H1 (cell line): ENCODE measurements around the gene SLC39A7. TPM values are rescaled to one million over a fixed set of nuclear protein-coding genes. Genes with fewer than 3 reads are reported as not detected.

Experiments used
- CTCF ChIA-PET: fragments of 300-600 bp; sonication (Branson Sonifier 250); formaldehyde crosslinking; loops from one replicate; lab custom pipeline; 2021; ENCODE audit not compliant: partially characterized antibody; lab: Charles Lee
- POLR2A ChIA-PET: fragments of 300-600 bp; sonication (Branson Sonifier 250); formaldehyde crosslinking; loops from one replicate; lab custom pipeline; 2021; ENCODE audit warnings: inconsistent platforms; ENCODE audit not compliant: partially characterized antibody; lab: Charles Lee
- DNase-seq, 2 experiments: peaks; one replicate each; pipeline versions ENCODE4 v3.0.0 to v3.0.0-alpha.2; 2010 to 2022; ENCODE audit warnings: low spot score in 2 of 2, low read depth in 1 of 2, mixed read lengths in 1 of 2
- FAIRE-seq: peaks from 2 replicates; lab custom pipeline; 2011; peaks lifted over from hg19 to GRCh38; lab: Jason Lieb, UNC
- H2AFZ ChIP-seq: 2 replicates; pipeline ENCODE4 v1.8.1; 2012; ENCODE audit warnings: low read length, inconsistent platforms
- H2AK5ac ChIP-seq: 2 replicates; pipeline ENCODE4 v1.6.1; 2013; ENCODE audit warnings: low read depth, low read length
- H2BK120ac ChIP-seq: replicated peaks from 2 replicates; pipeline ENCODE3; 2013; ENCODE audit warnings: low read depth, low read length, inconsistent platforms
- H2BK12ac ChIP-seq: 2 replicates; pipeline ENCODE4 v1.6.1; 2013; ENCODE audit warnings: low read depth, low read length
- H2BK15ac ChIP-seq: 2 replicates; pipeline ENCODE4 v1.6.1; 2013; ENCODE audit warnings: low read length
- H2BK20ac ChIP-seq: 2 replicates; pipeline ENCODE4 v1.6.1; 2013; ENCODE audit warnings: low read length
- H2BK5ac ChIP-seq: 2 replicates; pipeline ENCODE4 v1.6.1; 2013; ENCODE audit warnings: low read depth, low read length
- H3K14ac ChIP-seq: 2 replicates; pipeline ENCODE4 v1.6.1; 2013; ENCODE audit warnings: inconsistent platforms; ENCODE audit not compliant: insufficient read length
- H3K18ac ChIP-seq: 2 replicates; pipeline ENCODE4 v1.6.1; 2013; ENCODE audit warnings: low read length; ENCODE audit errors: extremely low read depth
- H3K23ac ChIP-seq: 2 replicates; pipeline ENCODE4 v1.6.1; 2013; ENCODE audit warnings: inconsistent platforms; ENCODE audit not compliant: insufficient read length
- H3K23me2 ChIP-seq: 2 replicates; pipeline ENCODE4 v1.6.1; 2013; ENCODE audit warnings: low read depth, low read length
- H3K27ac ChIP-seq: 2 replicates; pipeline ENCODE4 v1.6.1; 2011; ENCODE audit warnings: low read depth, low read length, inconsistent platforms
- H3K27me3 ChIP-seq, 4 experiments: replicated peaks in 1 of 4; 1 replicate in 1 of 4; 2 replicates in 3 of 4; pipeline versions ENCODE4 v1.6.1 to v1.8.1; 2011 to 2013; ENCODE audit warnings: low read length in 3 of 4, mild to moderate bottlenecking in 3 of 4, inconsistent platforms in 2 of 4, mixed read lengths in 2 of 4, moderate library complexity in 1 of 4; ENCODE audit not compliant: control insufficient read depth in 3 of 4, insufficient read depth in 3 of 4; ENCODE audit errors: extremely low read depth in 1 of 4
- H3K36me3 ChIP-seq, 4 experiments: 2 replicates each; pipeline versions ENCODE4 v1.6.1 to v1.8.1; 2011 to 2013; ENCODE audit warnings: mild to moderate bottlenecking in 4 of 4, low read length in 3 of 4, moderate library complexity in 2 of 4, control low read depth in 1 of 4, inconsistent platforms in 1 of 4; ENCODE audit not compliant: insufficient read depth in 4 of 4, control insufficient read depth in 2 of 4
- H3K4ac ChIP-seq: replicated peaks from 2 replicates; pipeline ENCODE3; 2013; ENCODE audit warnings: low read length, low read depth, mixed read lengths, inconsistent platforms; ENCODE audit not compliant: insufficient read length
- H3K4me1 ChIP-seq, 4 experiments: replicated peaks in 1 of 4; 1 replicate in 1 of 4; 2 replicates in 3 of 4; pipeline versions ENCODE4 v1.6.1 to v1.8.1; 2011 to 2013; ENCODE audit warnings: low read length in 3 of 4, inconsistent platforms in 2 of 4, mixed read lengths in 1 of 4; ENCODE audit not compliant: insufficient read depth in 4 of 4, control insufficient read depth in 3 of 4
- H3K4me2 ChIP-seq, 2 experiments: 2 replicates each; pipeline versions ENCODE4 v1.6.1 to v1.8.1; 2011 to 2013; ENCODE audit warnings: low read depth in 2 of 2, low read length in 2 of 2, control low read depth in 1 of 2, inconsistent platforms in 1 of 2, mild to moderate bottlenecking in 1 of 2; ENCODE audit not compliant: insufficient read depth in 1 of 2
- H3K4me3 ChIP-seq, 4 experiments: fragments of 200-600, 300-600 bp in 1 of 4; sonication (generic), shearing (Covaris generic), sonication (Bioruptor Twin) in 1 of 4; 2 replicates each; pipeline versions ENCODE4 v1.5.1 to v1.8.1; 2011 to 2016; ENCODE audit warnings: low read length in 4 of 4, low read depth in 3 of 4, control low read depth in 2 of 4, inconsistent platforms in 2 of 4, mild to moderate bottlenecking in 2 of 4, mixed read lengths in 1 of 4, moderate library complexity in 1 of 4; ENCODE audit not compliant: insufficient read depth in 2 of 4; ENCODE audit errors: extremely low read depth in 1 of 4
- H3K56ac ChIP-seq: replicated peaks from 2 replicates; pipeline ENCODE3; 2013; ENCODE audit warnings: low read depth, mild to moderate bottlenecking, mixed read lengths, low read length, inconsistent platforms; ENCODE audit not compliant: insufficient read length
- H3K79me1 ChIP-seq: 2 replicates; pipeline ENCODE4 v1.6.1; 2013; ENCODE audit warnings: low read depth, low read length, control low read depth
- H3K79me2 ChIP-seq, 2 experiments: 2 replicates each; pipeline versions ENCODE4 v1.6.1 to v1.8.1; 2012 to 2013; ENCODE audit warnings: low read length in 2 of 2, mild to moderate bottlenecking in 2 of 2, inconsistent platforms in 1 of 2; ENCODE audit not compliant: insufficient read depth in 2 of 2, control insufficient read depth in 1 of 2
- H3K9ac ChIP-seq, 4 experiments: replicated peaks in 1 of 4; 1 replicate in 1 of 4; 2 replicates in 3 of 4; pipeline versions ENCODE4 v1.6.1 to v1.8.1; 2011 to 2013; ENCODE audit warnings: low read depth in 3 of 4, low read length in 3 of 4, control low read depth in 2 of 4, mild to moderate bottlenecking in 2 of 4, moderate library complexity in 2 of 4, inconsistent platforms in 1 of 4; ENCODE audit errors: extremely low read depth in 1 of 4
- H3K9me3 ChIP-seq, 2 experiments: 2 replicates each; pipeline versions ENCODE4 v1.6.1 to v1.8.1; 2012 to 2013; ENCODE audit warnings: mild to moderate bottlenecking in 2 of 2, moderate library complexity in 2 of 2, control low read depth in 1 of 2, inconsistent platforms in 1 of 2, low read depth in 1 of 2, low read length in 1 of 2, mixed read lengths in 1 of 2; ENCODE audit not compliant: insufficient read depth in 2 of 2
- H4K20me1 ChIP-seq, 2 experiments: replicated peaks in 1 of 2; 2 replicates each; pipeline versions ENCODE3 to v1.8.1; 2011 to 2013; ENCODE audit warnings: inconsistent platforms in 2 of 2, low read length in 2 of 2, mild to moderate bottlenecking in 1 of 2; ENCODE audit not compliant: insufficient read depth in 2 of 2, control insufficient read depth in 1 of 2
- H4K5ac ChIP-seq: 2 replicates; pipeline ENCODE4 v1.6.1; 2013; ENCODE audit warnings: low read length, low read depth, mixed read lengths, inconsistent platforms; ENCODE audit not compliant: insufficient read length
- H4K8ac ChIP-seq: 2 replicates; pipeline ENCODE4 v1.8.0; 2013; ENCODE audit warnings: mild to moderate bottlenecking, moderate library complexity, low read length, inconsistent platforms; ENCODE audit not compliant: insufficient read depth; ENCODE audit errors: extremely low read depth
- H4K91ac ChIP-seq: replicated peaks from 2 replicates; pipeline ENCODE3; 2013; ENCODE audit warnings: low read length, mixed read lengths, inconsistent platforms; ENCODE audit not compliant: insufficient read length
- E2F6 ChIP-seq: IDR thresholded peaks from 2 replicates; pipeline ENCODE4 v1.6.1; 2012; ENCODE audit warnings: inconsistent platforms
- KDM5A ChIP-seq: fragments of 200-600 bp; IDR thresholded peaks from 2 replicates; pipeline ENCODE4 v1.7.1; 2012; ENCODE audit warnings: mild to moderate bottlenecking, low read length, inconsistent platforms, mixed read lengths
- TAF1 ChIP-seq: IDR thresholded peaks from 2 replicates; pipeline ENCODE4 v1.6.1; 2011; ENCODE audit warnings: mild to moderate bottlenecking, low read depth, low read length
- WGBS, 2 experiments: shearing (Covaris generic) in 1 of 2; methylation state at CpG; one replicate each; pipeline versions ENCODE4 v1.1.6 to v1.1.7; 2013 to 2015; ENCODE audit warnings: low lambda C conversion rate in 2 of 2, mixed read lengths in 2 of 2, inconsistent platforms in 1 of 2, low coverage in 1 of 2, missing lambda C conversion rate in 1 of 2; ENCODE audit not compliant: insufficient replicate concordance in 2 of 2, insufficient coverage in 1 of 2, insufficient read length in 1 of 2; ENCODE audit errors: extremely low coverage in 1 of 2, missing lambda C conversion rate in 1 of 2; 5-methylcytosine and 5-hydroxymethylcytosine counted together
- polyA plus RNA-seq, 7 experiments: library from polyadenylated mRNA; depleted of rRNA in 3 of 7; stranded (reverse) in 5 of 7; unstranded in 2 of 7; fragments of >200 nt in 5 of 7; fragments of 200-250 nt in 2 of 7; gene quantifications; 1 replicate in 5 of 7; 2 replicates in 1 of 7; 4 replicates in 1 of 7; pipeline versions ENCODE4 v1.2.1 to v1.2.3, GENCODE V29; 2011 to 2013; ENCODE audit warnings: missing spikeins in 2 of 7, mixed read lengths in 2 of 7
- total RNA-seq: library from RNA; stranded (reverse); fragmentation: NEBNext Ultra II Directional; extraction: Animal tissue kit (Norgen Biotek cat#: 25700); gene quantifications from 2 replicates; pipeline ENCODE4 v1.2.1, GENCODE V29; 2021

Gene SLC39A7
- total and polyA plus RNA-seq, 2 of the 8 experiments (the other 6 are each of a cell fraction or from before 2014, with no cell fraction given): 63.3 to 123 TPM

- H4K20me1 ChIP-seq: no peaks in the 10 kb centered on the region
- H3K4me2 ChIP-seq: no peak overlapping the region
- CTCF ChIA-PET: interaction anchor here (0.7 to 7.9 kb wide), 8 partner anchors 8 to 266 kb away, joined by 3 to 107 read pairs (median 18); partner anchors contain the start of genes B3GALT4, HSD17B8 and RING1
- no peak overlapping the region for H4K8ac ChIP-seq
- H3K4me1 ChIP-seq: peaks cover 0 to 10% (median 7%) of the 10 kb centered on the region in 4 experiments; a peak in 4 of 7 replicates
- H3K36me3 ChIP-seq: peaks cover 0 to 2% (median 0%) of the 10 kb centered on the region in 4 experiments; a peak in 1 of 8 replicates
- no peak overlapping the region for H3K18ac ChIP-seq
- no peak overlapping the region for H3K23ac ChIP-seq
- no peak for TF ChIP-seq KDM5A
- TF ChIP-seq TAF1: no peak
- TF ChIP-seq E2F6: no peak
- no peaks in the 10 kb centered on the region for H3K79me1 ChIP-seq
- POLR2A ChIA-PET: interaction anchor here (0.8 to 3.0 kb wide), 5 partner anchors 9 to 53 kb away, joined by 3 to 26 read pairs (median 12); partner anchors contain the start of genes B3GALT4, RPS18 and VPS52
- DNase-seq: no peak
- WGBS, 2 experiments: 94 to 100% methylated on average over 2 to 6 of the region's 6 CpGs
- H3K27me3 ChIP-seq: peaks cover 0 to 17% (median 9%) of the 10 kb centered on the region in 4 experiments; a peak in 6 of 7 replicates
- H3K56ac ChIP-seq: no peak overlapping the region
- no peak overlapping the region for H3K14ac ChIP-seq
- no peak overlapping the region for H3K4me3 ChIP-seq
- no peak overlapping the region for H2AK5ac ChIP-seq
- H4K91ac ChIP-seq: no peak overlapping the region
- no peaks in the 10 kb centered on the region for H3K79me2 ChIP-seq
- no peak overlapping the region for H3K9ac ChIP-seq
- H3K23me2 ChIP-seq: peaks cover 9% of the 10 kb centered on the region; the same call in 1 of the 2 replicates
- H3K9me3 ChIP-seq: no peaks in the 10 kb centered on the region
- H2AFZ ChIP-seq: no peak overlapping the region
- H2BK120ac ChIP-seq: no peak overlapping the region
- H2BK15ac ChIP-seq: no peak overlapping the region
- no peak for FAIRE-seq
- H4K5ac ChIP-seq: no peak overlapping the region
- no peak overlapping the region for H2BK12ac ChIP-seq
- no peak overlapping the region for H2BK20ac ChIP-seq
- H3K27ac ChIP-seq: no peak overlapping the region
- H3K4ac ChIP-seq: no peak overlapping the region
- no peak overlapping the region for H2BK5ac ChIP-seq
Observed at GRCh38 chr6:33251395-33252012, 50.8 kb downstream of the SLC39A7 start.
